Ectodermal cell (in vitro differentiated cells): Measurements from ENCODE around the gene S100P.
A peak's percentile ranks its signal among the peaks of the same experiment; 100 is the strongest.

ENCODE experiments used
- H3K27ac ChIP-seq: 2 replicates; pipeline ENCODE4 v1.7.0; 2013; ENCODE audit warnings: mild to moderate bottlenecking, low read depth, low read length; ENCODE audit not compliant: insufficient read depth, poor library complexity, severe bottlenecking
- H3K27me3 ChIP-seq: 2 replicates; pipeline ENCODE4 v1.7.0; 2013; ENCODE audit warnings: mild to moderate bottlenecking, low read length; ENCODE audit not compliant: insufficient read depth, control insufficient read depth, poor library complexity, severe bottlenecking
- H3K36me3 ChIP-seq: one replicate; pipeline ENCODE4 v1.7.0; 2013; ENCODE audit warnings: low read length; ENCODE audit not compliant: control insufficient read depth, insufficient read depth
- H3K4me1 ChIP-seq: one replicate; pipeline ENCODE4 v1.7.0; 2013; ENCODE audit warnings: low read length; ENCODE audit not compliant: control insufficient read depth, insufficient read depth
- H3K4me3 ChIP-seq: 2 replicates; pipeline ENCODE4 v1.7.0; 2013; ENCODE audit warnings: low read depth, low read length, control low read depth; ENCODE audit not compliant: insufficient read depth
- H3K9me3 ChIP-seq: 2 replicates; pipeline ENCODE4 v1.7.0; 2013; ENCODE audit warnings: mild to moderate bottlenecking, low read length, moderate library complexity; ENCODE audit not compliant: control insufficient read depth
- WGBS, 2 experiments: methylation state at CpG; one replicate each; pipeline ENCODE4 v1.1.7; 2013; ENCODE audit warnings: missing lambda C conversion rate in 2 of 2; 5-methylcytosine and 5-hydroxymethylcytosine counted together

Gene S100P

DNA sequence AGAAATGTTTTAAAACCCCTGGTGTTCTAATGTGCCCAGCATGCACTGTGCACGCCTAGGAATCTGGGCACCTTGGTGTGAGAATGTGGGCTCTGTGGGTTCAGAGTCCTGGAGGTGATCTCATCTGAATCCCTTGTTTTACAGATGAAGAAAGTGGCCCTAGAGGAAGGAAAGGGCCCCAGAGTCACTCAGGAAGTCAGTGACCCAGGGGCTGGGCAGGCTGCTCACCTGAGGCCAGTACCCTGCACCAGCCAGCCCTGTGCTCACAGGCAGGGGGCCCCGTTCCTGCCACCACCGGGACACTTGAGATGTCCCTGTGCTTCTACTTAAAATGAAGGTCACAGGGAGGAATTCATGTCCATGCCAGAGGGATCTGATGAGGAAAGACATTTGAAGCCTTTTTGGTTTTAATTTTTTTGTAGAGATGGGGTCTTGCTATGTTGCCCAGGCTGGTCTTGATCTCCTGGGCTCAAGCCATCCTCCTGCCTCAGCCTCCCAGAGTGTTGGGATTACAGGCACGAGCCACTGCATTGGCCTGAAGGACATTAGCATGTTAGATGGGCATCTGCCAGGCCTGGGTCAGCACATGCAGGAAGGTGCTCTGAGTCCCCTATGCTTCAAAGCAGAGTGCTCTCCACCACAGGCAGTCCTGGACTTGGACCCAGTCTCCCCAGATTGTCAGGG, 7.4 kb upstream of the S100P start:
- Histone ChIP-seq H3K4me3 (no peak overlapping the region), H3K4me1 (peaks cover 5% of the 10 kb centered on the region), H3K9me3 (no peaks in the 10 kb centered on the region), H3K27ac (no peak overlapping the region), H3K27me3 (no peaks in the 10 kb centered on the region), H3K36me3 (no peaks in the 10 kb centered on the region)
- 88 to 90% methylated on average over 4 of the region's 4 CpGs for WGBS, 2 experiments

DNA sequence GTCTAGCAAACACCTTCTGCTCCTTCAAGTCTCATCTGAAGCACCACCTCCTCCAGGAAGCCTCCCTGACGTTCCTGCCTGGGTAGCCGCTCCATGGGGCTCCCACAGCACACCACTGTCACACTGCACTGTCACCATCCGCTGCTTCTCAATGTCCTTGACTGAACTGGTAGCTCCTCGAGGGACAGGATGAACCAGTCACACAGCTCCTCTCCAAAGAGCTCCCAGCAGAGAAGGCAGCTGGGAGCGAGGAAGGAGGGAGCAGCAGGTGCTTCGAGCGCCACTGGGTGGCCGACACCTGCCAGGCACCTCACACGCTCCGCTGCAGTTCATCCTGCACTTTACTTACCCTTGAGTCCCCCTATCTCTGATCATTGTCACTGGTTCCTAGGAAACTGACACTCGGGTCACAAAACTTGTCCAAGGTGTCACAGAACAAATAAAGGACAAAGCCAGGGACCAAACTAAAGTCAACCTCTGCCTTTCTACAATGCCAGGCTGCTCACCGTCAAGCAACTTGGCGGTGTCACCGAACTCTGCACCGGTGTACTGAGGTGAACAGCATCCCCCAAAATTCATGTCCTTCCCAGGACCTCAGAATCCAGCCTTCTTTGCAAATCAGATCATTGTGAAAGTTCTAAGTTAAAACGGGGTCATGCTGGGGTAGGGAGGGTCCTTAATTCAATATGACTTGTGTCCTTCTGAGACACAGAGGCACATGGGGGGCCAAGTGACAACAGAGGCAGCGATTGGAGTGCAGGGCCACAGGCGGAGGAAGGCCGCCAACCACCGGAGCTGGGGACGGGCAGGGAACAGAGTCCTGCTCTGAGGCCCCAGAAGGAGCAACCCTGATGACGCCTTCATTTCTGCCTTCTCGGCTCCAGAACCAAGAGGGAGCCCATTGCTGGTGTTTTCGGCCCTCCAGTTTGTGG, 5.5 kb upstream of the S100P start:
- Histone ChIP-seq H3K9me3 (no peaks in the 10 kb centered on the region), H3K4me3 (no peak overlapping the region), H3K36me3 (no peaks in the 10 kb centered on the region), H3K27ac (no peak overlapping the region), H3K27me3 (no peaks in the 10 kb centered on the region), H3K4me1 (peaks cover 5% of the 10 kb centered on the region)
- WGBS, 2 experiments = 83 to 85% methylated on average over 24 of the region's 24 CpGs

DNA sequence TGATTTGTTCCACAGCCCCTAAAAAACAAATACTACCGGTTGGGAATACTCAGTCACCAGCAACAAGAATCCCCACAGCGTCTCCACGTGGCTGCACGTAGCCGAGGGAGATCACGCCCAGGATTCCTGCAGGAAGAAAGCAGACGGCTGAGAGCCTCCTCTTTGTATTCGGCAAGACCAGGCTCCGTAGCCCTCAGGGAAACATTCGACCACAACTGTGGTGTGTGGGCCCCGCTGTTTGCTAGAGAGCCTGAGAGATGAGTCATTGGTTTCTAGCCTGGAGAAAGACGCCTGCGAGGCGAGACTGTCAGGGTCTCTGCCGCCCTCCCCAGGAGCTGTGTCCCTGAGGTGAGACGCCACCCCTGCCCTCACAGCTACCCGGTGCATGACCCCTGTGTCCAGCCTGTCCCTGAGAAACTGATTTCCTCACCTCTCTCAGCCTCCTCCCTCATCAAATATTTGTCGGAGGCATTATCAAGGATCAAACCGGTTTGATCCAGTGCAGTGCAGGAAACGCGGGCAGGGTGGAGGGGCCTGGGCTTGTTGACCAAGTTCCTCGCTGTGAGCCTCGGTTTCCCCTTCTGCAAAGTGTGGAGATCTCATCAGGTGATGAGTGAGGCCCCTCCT, 4.7 kb upstream of the S100P start:
- H3K9me3 ChIP-seq = no peaks in the 10 kb centered on the region
- H3K36me3 ChIP-seq = no peaks in the 10 kb centered on the region
- H3K4me1 ChIP-seq = peaks cover 5% of the 10 kb centered on the region
- no peaks in the 10 kb centered on the region for H3K27me3 ChIP-seq
- H3K4me3 ChIP-seq = no peak overlapping the region
- peak overlapping the region; percentile 27 for H3K27ac ChIP-seq
- 52 to 54% methylated on average over 23 of the region's 23 CpGs for WGBS, 2 experiments

DNA sequence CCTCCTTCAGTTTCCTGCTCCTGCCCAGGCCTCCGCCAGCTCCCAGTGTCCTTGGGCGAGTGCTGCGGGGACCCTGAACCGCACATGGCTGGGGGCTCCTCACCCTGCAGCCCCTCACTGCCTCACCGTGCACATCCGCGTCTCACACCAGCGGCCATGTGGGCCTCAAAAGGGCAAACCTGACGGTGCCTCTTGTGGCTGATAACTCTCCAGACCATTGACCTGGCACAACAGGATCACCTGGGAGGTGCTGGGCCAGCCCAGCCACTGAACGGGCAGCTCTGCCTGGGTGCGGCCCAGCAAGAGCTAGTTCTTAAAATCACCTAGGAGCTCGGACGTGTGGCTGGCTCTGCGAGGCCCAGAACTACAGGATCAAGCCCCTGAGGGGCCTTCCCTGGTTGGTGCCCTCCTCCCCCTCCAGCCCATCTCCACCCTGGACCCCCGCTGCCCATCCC, 4.1 kb upstream of the S100P start:
- peak overlapping the region; percentile 27 for H3K27ac ChIP-seq
- no peaks in the 10 kb centered on the region for H3K9me3 ChIP-seq
- no peaks in the 10 kb centered on the region for H3K36me3 ChIP-seq
- peaks cover 5% of the 10 kb centered on the region for H3K4me1 ChIP-seq
- no peaks in the 10 kb centered on the region for H3K27me3 ChIP-seq
- 86 to 87% methylated on average over 15 of the region's 15 CpGs for WGBS, 2 experiments
- H3K4me3 ChIP-seq = no peak overlapping the region

DNA sequence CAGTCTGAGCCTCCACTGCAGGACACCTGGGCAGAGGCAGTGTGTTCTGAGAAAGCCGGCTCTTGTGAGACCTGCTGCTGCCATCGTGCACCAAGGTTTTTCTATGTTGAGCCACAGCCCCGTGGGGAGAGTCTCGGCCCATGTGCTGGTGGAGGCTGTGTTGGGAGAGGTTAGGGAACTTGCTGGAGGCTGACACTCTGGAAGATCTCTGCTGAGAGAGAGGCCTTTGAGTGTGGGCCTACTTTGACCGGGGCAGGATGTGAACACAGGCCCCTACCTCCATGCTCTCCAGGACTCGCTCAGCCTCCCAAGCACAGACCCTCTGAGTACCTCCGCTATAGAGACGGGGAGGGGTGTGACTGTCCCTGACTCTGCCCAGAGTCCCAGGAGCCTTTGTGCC, 1.3 kb upstream of the S100P start:
- H3K36me3 ChIP-seq = no peaks in the 10 kb centered on the region
- H3K27ac ChIP-seq = no peak overlapping the region
- no peak overlapping the region for H3K4me3 ChIP-seq
- H3K9me3 ChIP-seq = no peaks in the 10 kb centered on the region
- 91 to 96% methylated on average over 8 of the region's 8 CpGs for WGBS, 2 experiments
- no peaks in the 10 kb centered on the region for H3K27me3 ChIP-seq
- peaks cover 5% of the 10 kb centered on the region for H3K4me1 ChIP-seq

DNA sequence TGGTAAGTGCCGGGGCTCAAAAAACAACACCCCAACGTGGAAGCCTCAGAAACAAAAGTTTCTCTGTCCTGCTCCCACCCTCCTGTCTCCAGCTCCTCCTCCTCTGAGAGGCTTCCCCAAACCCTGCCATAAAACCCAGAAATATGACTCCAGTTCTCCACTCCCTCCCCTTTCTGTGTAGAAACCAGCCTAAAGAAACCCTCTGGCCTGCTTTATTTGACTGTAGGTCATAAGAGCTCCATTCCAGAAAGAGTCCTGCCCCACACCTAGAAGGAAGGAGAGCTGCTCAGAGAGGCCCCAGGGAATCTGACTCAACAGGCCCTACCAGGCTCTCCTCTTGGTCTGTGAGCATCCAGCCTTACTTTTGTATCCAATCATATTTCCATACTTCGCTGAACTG, 872 bp upstream of the S100P start:
- no peaks in the 10 kb centered on the region for H3K9me3 ChIP-seq
- H3K27ac ChIP-seq = no peak overlapping the region
- peaks cover 5% of the 10 kb centered on the region for H3K4me1 ChIP-seq
- no peaks in the 10 kb centered on the region for H3K36me3 ChIP-seq
- 74 to 81% methylated on average over 3 of the region's 3 CpGs for WGBS, 2 experiments
- H3K27me3 ChIP-seq = no peaks in the 10 kb centered on the region
- no peak overlapping the region for H3K4me3 ChIP-seq

DNA sequence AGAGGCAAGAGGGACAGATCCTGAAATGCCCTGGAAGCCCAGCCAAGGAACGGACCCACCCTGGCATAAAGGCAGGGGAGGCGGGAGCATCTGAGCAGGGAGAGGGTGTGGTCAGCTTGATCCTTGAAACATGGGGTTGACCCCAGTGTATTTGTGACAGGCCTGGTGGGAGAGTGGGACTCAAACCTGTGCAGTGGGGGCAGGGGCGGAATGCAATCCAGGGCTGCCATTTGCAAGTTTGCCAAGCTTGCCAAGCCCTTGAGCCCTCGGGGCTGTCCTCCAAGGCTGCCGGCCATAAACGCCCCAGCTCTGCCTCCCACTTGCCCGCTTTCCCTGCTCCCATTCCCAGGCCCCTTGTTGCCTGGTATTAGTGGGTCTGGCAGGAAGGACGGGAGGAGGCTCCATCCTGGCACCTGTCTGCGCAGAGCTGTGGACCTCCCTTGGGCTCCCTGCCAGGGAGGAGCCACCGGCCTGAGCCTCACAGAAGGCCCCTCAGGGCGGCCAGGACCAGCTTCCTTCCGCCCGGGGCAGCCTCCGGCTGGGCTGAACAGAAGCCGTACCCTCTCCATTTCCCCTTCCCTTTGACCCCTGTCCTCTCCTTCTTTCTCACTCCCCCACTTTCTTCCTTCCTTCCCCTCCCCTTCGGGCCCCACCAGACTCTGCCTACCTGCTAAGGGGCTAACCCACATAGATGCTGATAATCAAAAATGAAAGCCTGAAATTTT, 661 bp downstream of the S100P start:
- Histone ChIP-seq H3K27me3 (no peaks in the 10 kb centered on the region), H3K4me1 (peaks cover 3% of the 10 kb centered on the region), H3K9me3 (no peaks in the 10 kb centered on the region), H3K27ac (no peak overlapping the region), H3K36me3 (no peaks in the 10 kb centered on the region), H3K4me3 (no peak overlapping the region)
- 87 to 92% methylated on average over 16 of the region's 16 CpGs for WGBS, 2 experiments

DNA sequence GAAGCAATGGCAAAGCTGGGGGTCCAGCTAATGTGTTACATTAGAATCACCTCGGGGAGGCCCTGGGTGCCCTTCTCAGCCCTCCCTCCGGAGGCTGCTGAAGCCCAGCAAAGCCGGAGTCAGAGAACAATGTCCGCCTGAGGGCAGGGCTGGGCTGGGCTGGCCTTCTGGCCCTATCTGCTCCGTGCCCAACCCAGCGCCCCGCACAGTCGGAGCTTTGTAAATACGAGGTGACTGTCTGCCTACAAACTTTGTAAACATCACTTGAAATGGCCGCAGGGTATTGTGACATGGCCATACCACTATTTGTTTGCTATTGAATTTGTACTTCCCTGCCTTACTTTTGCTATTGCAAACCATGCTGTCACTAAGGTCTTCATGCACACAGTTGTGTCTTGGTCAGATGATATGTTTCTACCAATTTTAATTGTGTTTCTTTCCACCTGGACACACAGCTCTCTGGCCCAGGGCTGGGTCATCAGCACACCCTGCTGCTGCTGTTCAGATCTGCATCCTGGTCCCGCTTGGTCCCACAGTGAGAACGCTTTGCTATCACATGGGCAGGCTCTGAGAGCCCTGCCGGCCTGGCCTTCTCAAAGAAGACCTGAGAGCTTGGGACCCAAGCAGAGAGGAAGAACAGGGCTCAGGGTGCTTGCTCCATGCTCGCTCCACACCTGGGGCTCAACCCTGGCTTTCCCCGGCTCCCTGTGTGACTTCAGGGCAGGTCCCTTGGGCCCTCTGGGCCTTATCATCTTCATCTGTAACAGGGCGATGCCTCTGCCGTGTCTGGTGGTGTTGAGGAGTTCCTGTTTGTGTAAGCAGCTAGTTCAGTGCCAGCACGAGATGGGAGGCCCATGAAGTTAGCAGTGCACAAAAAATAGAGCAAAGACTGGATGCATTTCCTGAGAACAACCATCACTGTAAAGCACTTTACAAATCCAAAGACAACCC, 2.3 kb downstream of the S100P start:
- H3K4me1 ChIP-seq = no peaks in the 10 kb centered on the region
- H3K27ac ChIP-seq = no peak overlapping the region
- no peaks in the 10 kb centered on the region for H3K36me3 ChIP-seq
- H3K27me3 ChIP-seq = no peaks in the 10 kb centered on the region
- no peak overlapping the region for H3K4me3 ChIP-seq
- 90 to 92% methylated on average over 18 of the region's 18 CpGs for WGBS, 2 experiments
- no peaks in the 10 kb centered on the region for H3K9me3 ChIP-seq

DNA sequence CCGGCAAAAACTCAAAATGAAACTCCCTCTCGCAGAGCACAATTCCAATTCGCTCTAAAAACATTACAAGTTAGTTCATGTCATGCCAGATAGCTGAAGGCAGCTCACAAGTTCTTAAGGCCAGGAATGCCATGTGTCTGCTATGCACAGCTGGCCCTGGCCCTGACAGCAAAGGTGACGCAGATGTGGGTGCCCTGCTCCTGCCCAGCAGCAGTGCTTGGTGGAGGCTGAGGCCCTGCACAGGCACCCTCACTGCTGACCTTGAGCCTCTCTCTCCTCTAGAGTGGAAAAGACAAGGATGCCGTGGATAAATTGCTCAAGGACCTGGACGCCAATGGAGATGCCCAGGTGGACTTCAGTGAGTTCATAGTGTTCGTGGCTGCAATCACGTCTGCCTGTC, 2.9 kb downstream of the S100P start:
- WGBS, 2 experiments = 92% methylated on average over 8 of the region's 8 CpGs

More for the DNA sequence above, 2.9 kb downstream of the S100P start:
- Histone ChIP-seq H3K4me1 (no peaks in the 10 kb centered on the region), H3K9me3 (no peaks in the 10 kb centered on the region), H3K4me3 (no peak overlapping the region), H3K36me3 (no peaks in the 10 kb centered on the region), H3K27me3 (no peaks in the 10 kb centered on the region), H3K27ac (no peak overlapping the region)
